K562 (cell line): ENCODE results near the gene KRT28. TPM values are rescaled to one million over a fixed set of nuclear protein-coding genes. Genes with fewer than 3 reads are reported as not detected.
A peak's percentile ranks its signal among the peaks of the same experiment; 100 is the strongest.

Experiments
- C11orf30 ChIP-seq: fragments of 450-650 bp; IDR thresholded peaks from 2 replicates; pipeline ENCODE4 v1.6.1; 2016; ENCODE audit warnings: low read depth, mild to moderate bottlenecking
- CHD1 ChIP-seq: fragments of 200-600 bp; sonication (generic); IDR thresholded peaks from one replicate; pipeline ENCODE4 v1.6.1; 2012; ENCODE audit warnings: mild to moderate bottlenecking, moderate library complexity, low read length, inconsistent platforms
- E2F1 ChIP-seq: sonication (generic); formaldehyde crosslinking; IDR thresholded peaks from 2 replicates; pipeline ENCODE4 v1.8.1; 2023; ENCODE audit warnings: mild to moderate bottlenecking, missing genetic modification reagents, moderate library complexity
- EP400 ChIP-seq: fragments of 450-650 bp; IDR thresholded peaks from 2 replicates; pipeline ENCODE4 v1.6.1; 2017; ENCODE audit warnings: antibody characterized with exemption, mild to moderate bottlenecking, moderate library complexity
- FOXJ2 ChIP-seq: fragments of 200-800 bp; sonication (Bioruptor generic); IDR thresholded peaks from 2 replicates; pipeline ENCODE4 v1.6.1; 2016; ENCODE audit warnings: missing genetic modification characterization, missing compliant biosample characterization
- GATA2 ChIP-seq: sonication (generic); formaldehyde crosslinking; IDR thresholded peaks from 2 replicates; pipeline ENCODE4 v1.4.0; 2020; ENCODE audit warnings: mild to moderate bottlenecking, missing genetic modification reagents
- HBP1 ChIP-seq: fragments of 450-650 bp; formaldehyde crosslinking; IDR thresholded peaks from 2 replicates; pipeline ENCODE4 v1.4.0; 2022; ENCODE audit warnings: missing genetic modification characterization
- MLLT1 ChIP-seq, 2 experiments: fragments of 450-650 bp; IDR thresholded peaks; 2 replicates each; pipeline ENCODE4 v1.6.1; 2016
- MYC ChIP-seq, 2 experiments: fragments of 250-450 bp in 1 of 2; sonication (Bioruptor Pico) in 1 of 2; IDR thresholded peaks; 2 replicates each; pipeline versions ENCODE4 v1.5.1 to v1.6.1; 2012 to 2021; ENCODE audit warnings: low read depth in 2 of 2, borderline replicate concordance in 1 of 2, improper control_type of control experiment in 1 of 2, low read length in 1 of 2, mild to moderate bottlenecking in 1 of 2, moderate library complexity in 1 of 2
- NBN ChIP-seq: fragments of 450-650 bp; IDR thresholded peaks from 2 replicates; pipeline ENCODE4 v1.6.1; 2016; ENCODE audit warnings: low read depth, mild to moderate bottlenecking
- NRF1 ChIP-seq, 2 experiments: fragments of 450-650 bp; IDR thresholded peaks in 1 of 2; conservative IDR thresholded peaks in 1 of 2; 2 replicates each; pipeline ENCODE4 v1.6.1; 2014; ENCODE audit warnings: mild to moderate bottlenecking in 2 of 2
- POLR2A ChIP-seq: fragments of 450-650 bp; conservative IDR thresholded peaks from 2 replicates; pipeline ENCODE4 v1.6.1; 2016
- POLR2H ChIP-seq: IDR thresholded peaks from 2 replicates; pipeline ENCODE4 v1.6.1; 2016; ENCODE audit warnings: missing genetic modification characterization, low read depth, mild to moderate bottlenecking, control low read depth, missing compliant biosample characterization, moderate library complexity
- SUPT5H ChIP-seq: fragments of 450-650 bp; IDR thresholded peaks from 2 replicates; pipeline ENCODE4 v1.6.1; 2016
- THRAP3 ChIP-seq: fragments of 450-650 bp; IDR thresholded peaks from 2 replicates; pipeline ENCODE4 v1.6.1; 2016; ENCODE audit warnings: mild to moderate bottlenecking, inconsistent platforms, borderline replicate concordance
- TOE1 ChIP-seq, 2 experiments: fragments of 450-650 bp in 1 of 2; sonication (generic) in 1 of 2; formaldehyde crosslinking in 1 of 2; IDR thresholded peaks; 2 replicates each; pipeline versions ENCODE4 v1.7.1 to v1.8.0; 2016 to 2022; ENCODE audit warnings: borderline replicate concordance in 2 of 2, mild to moderate bottlenecking in 2 of 2, antibody characterized with exemption in 1 of 2, inconsistent platforms in 1 of 2, low read depth in 1 of 2, missing genetic modification reagents in 1 of 2, moderate library complexity in 1 of 2
- ZBTB17 ChIP-seq: fragments of 450-650 bp; formaldehyde crosslinking; IDR thresholded peaks from 2 replicates; pipeline ENCODE4 v1.4.0; 2020; ENCODE audit warnings: mild to moderate bottlenecking
- ZBTB43 ChIP-seq: sonication (generic); formaldehyde crosslinking; IDR thresholded peaks from 2 replicates; pipeline ENCODE4 v1.8.0; 2023; ENCODE audit warnings: mild to moderate bottlenecking, missing genetic modification reagents
- ZNF398 ChIP-seq: fragments of 250-450 bp; sonication (Bioruptor Pico); IDR thresholded peaks from 2 replicates; pipeline ENCODE4 v1.8.0; 2021; ENCODE audit warnings: moderate library complexity, mild to moderate bottlenecking, inconsistent platforms
- ZNF699 ChIP-seq: fragments of 250-450 bp; sonication (Bioruptor Pico); IDR thresholded peaks from 2 replicates; pipeline ENCODE4 v1.8.0; 2021; ENCODE audit warnings: mild to moderate bottlenecking, moderate library complexity; ENCODE audit not compliant: insufficient replicate concordance
- polyA plus RNA-seq, 8 experiments: library from polyadenylated mRNA; depleted of rRNA in 4 of 8; stranded (reverse) in 5 of 8; unstranded in 3 of 8; fragments of >200 nt; fragmentation: Nextera tagmentation in 2 of 8; fragmentation: Illumina TruSeq in 1 of 8; extraction: Ambion mirVana in 2 of 8; extraction: Trizol in 1 of 8; gene quantifications; 2 replicates each; pipeline versions ENCODE4 v1.2.1 to v1.2.3, GENCODE V29; 2011 to 2014; ENCODE audit warnings: inconsistent platforms in 1 of 8, missing spikeins in 1 of 8
- total RNA-seq, 7 experiments: library from RNA; depleted of rRNA in 6 of 7; stranded (reverse); fragments of >200 nt in 6 of 7; fragmentation: Illumina TruSeq in 2 of 7; extraction: Trizol in 2 of 7; gene quantifications; 2 replicates each; pipeline versions ENCODE4 v1.2.1 to v1.2.3, GENCODE V29; 2011 to 2021; ENCODE audit warnings: low replicate concordance in 1 of 7

The KRT28 gene
- total and polyA plus RNA-seq, 9 of the 15 experiments (the other 6 are each of a cell fraction or from before 2014, with no cell fraction given) = not detected

- TF ChIP-seq E2F1 (CRISPR knock-in tag) (no peak), THRAP3 (0 out of 2 replicates have a peak, but pooled peaks have one; percentile 34), NRF1 (conservative IDR thresholded peaks at IDR 0.05 in 1 of 2, IDR thresholded peaks at IDR 0.05 in 1 of 2) (no peak), C11orf30 (peak; percentile 38), CHD1 (peak; percentile 61), ZBTB17 (CRISPR knock-in tag) (0 out of 2 replicates have a peak, but pooled peaks have one; percentile 7), GATA2 (peak; percentile 43; the same call in 1 of the 2 replicates), MYC (IDR thresholded peaks at IDR 0.05; ENCODE audit: low read depth, low read length) (0 out of 2 replicates have a peak, but pooled peaks have one; percentile 13), MYC (CRISPR knock-in tag; IDR thresholded peaks at IDR 0.05; ENCODE audit: borderline replicate concordance, low read depth) (no peak), ZNF699 (CRISPR knock-in tag) (no peak), POLR2H (tag) (no peak; the same call in 1 of the 2 replicates), ZNF398 (CRISPR knock-in tag) (no peak), MLLT1 (IDR thresholded peaks at IDR 0.05) (peak in 1 of 2 experiments; percentile 31; a peak in 2 of 4 replicates), SUPT5H (peak; percentile 65), POLR2A (peak; percentile 66), TOE1 (IDR thresholded peaks at IDR 0.05; ENCODE audit: borderline replicate concordance) (0 out of 2 replicates have a peak, but pooled peaks have one; percentile 7), TOE1 (CRISPR knock-in tag; IDR thresholded peaks at IDR 0.05; ENCODE audit: borderline replicate concordance, low read depth) (no peak), EP400 (peak; percentile 50), FOXJ2 (no peak), NBN (0 out of 2 replicates have a peak, but pooled peaks have one; percentile 11), ZBTB43 (CRISPR knock-in tag) (no peak), HBP1 (no peak)
Measured at GRCh38 chr17:40819528-40820125, 19.9 kb upstream of the KRT28 start (continued).
